H1 (cell line): ENCODE results near the gene PDE3A. TPM values are rescaled to one million over a fixed set of nuclear protein-coding genes. Genes with fewer than 3 reads are reported as not detected.

Experiments
- CHD7 ChIP-seq: fragments of 300-600 bp; sonication (generic); IDR thresholded peaks from 2 replicates; pipeline ENCODE4 v1.7.1; 2012; ENCODE audit warnings: low read length, moderate library complexity, mild to moderate bottlenecking, inconsistent platforms; ENCODE audit not compliant: insufficient replicate concordance
- CTBP2 ChIP-seq: IDR thresholded peaks from 2 replicates; pipeline ENCODE4 v1.7.0; 2011; ENCODE audit warnings: borderline replicate concordance, mild to moderate bottlenecking, moderate library complexity, mixed read lengths, low read length; ENCODE audit not compliant: insufficient read depth, insufficient read length
- KDM1A ChIP-seq: fragments of 200-600, 300-600 bp; sonication (generic); IDR thresholded peaks from 2 replicates; pipeline ENCODE4 v1.7.1; 2016; ENCODE audit warnings: mild to moderate bottlenecking, low read length, borderline replicate concordance
- MAFK ChIP-seq: IDR thresholded peaks from 2 replicates; pipeline ENCODE4 v1.6.1; 2012; ENCODE audit warnings: low read depth, mild to moderate bottlenecking, improper control_type of control experiment, low read length
- PHF8 ChIP-seq: fragments of 200-600 bp; sonication (generic); conservative IDR thresholded peaks from 2 replicates; pipeline ENCODE4 v1.7.1; 2012; ENCODE audit warnings: low read depth, mild to moderate bottlenecking, inconsistent platforms, low read length, moderate library complexity
- POLR2A ChIP-seq, 2 experiments: IDR thresholded peaks; 1 replicate in 1 of 2; 2 replicates in 1 of 2; pipeline ENCODE4 v1.6.1; 2011; ENCODE audit warnings: low read depth in 2 of 2, low read length in 2 of 2, mild to moderate bottlenecking in 2 of 2; ENCODE audit errors: control extremely low read depth in 1 of 2
- POU5F1 ChIP-seq: IDR thresholded peaks from 2 replicates; pipeline ENCODE4 v1.6.1; 2011; ENCODE audit warnings: low read depth, mild to moderate bottlenecking, low read length, moderate library complexity
- RFX5 ChIP-seq: IDR thresholded peaks from 2 replicates; pipeline ENCODE4 v1.6.1; 2011; ENCODE audit warnings: low read depth, low read length, improper control_type of control experiment, borderline replicate concordance
- RXRA ChIP-seq: IDR thresholded peaks from 2 replicates; pipeline ENCODE4 v1.6.1; 2011; ENCODE audit warnings: low read depth, mild to moderate bottlenecking, low read length, moderate library complexity; ENCODE audit not compliant: insufficient read depth
- polyA plus RNA-seq, 7 experiments: library from polyadenylated mRNA; depleted of rRNA in 3 of 7; stranded (reverse) in 5 of 7; unstranded in 2 of 7; fragments of >200 nt in 5 of 7; fragments of 200-250 nt in 2 of 7; gene quantifications; 1 replicate in 5 of 7; 2 replicates in 1 of 7; 4 replicates in 1 of 7; pipeline versions ENCODE4 v1.2.1 to v1.2.3, GENCODE V29; 2011 to 2013; ENCODE audit warnings: missing spikeins in 2 of 7, mixed read lengths in 2 of 7
- total RNA-seq: library from RNA; stranded (reverse); fragmentation: NEBNext Ultra II Directional; extraction: Animal tissue kit (Norgen Biotek cat#: 25700); gene quantifications from 2 replicates; pipeline ENCODE4 v1.2.1, GENCODE V29; 2021
- TF ChIP-seq, protein P1 (sequence below): IDR thresholded peaks from 2 replicates; pipeline ENCODE4 v1.6.1; 2011; ENCODE audit warnings: low read length, improper control_type of control experiment

PDE3A gene
- total and polyA plus RNA-seq, 2 of the 8 experiments (the other 6 are each of a cell fraction or from before 2014, with no cell fraction given) = 1.4 to 3.4 TPM

GRCh38 chr12:20440408-20440807, 72.1 kb downstream of the PDE3A start (continued):
- TF ChIP-seq CHD7 (no peak), POLR2A (IDR thresholded peaks at IDR 0.05; ENCODE audit: control extremely low read depth in 1 of 2, low read depth in 2 of 2, low read length in 2 of 2) (no peak), PHF8 (no peak), RXRA (no peak), KDM1A (no peak), RFX5 (no peak), POU5F1 (no peak), MAFK (no peak), CTBP2 (no peak)
- TF ChIP-seq, protein P1, sequence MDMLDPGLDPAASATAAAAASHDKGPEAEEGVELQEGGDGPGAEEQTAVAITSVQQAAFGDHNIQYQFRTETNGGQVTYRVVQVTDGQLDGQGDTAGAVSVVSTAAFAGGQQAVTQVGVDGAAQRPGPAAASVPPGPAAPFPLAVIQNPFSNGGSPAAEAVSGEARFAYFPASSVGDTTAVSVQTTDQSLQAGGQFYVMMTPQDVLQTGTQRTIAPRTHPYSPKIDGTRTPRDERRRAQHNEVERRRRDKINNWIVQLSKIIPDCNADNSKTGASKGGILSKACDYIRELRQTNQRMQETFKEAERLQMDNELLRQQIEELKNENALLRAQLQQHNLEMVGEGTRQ = no peak
